Neural crest cell (in vitro differentiated cells): ENCODE data around the gene FAM111A. TPM values are rescaled to one million over a fixed set of nuclear protein-coding genes. Genes with fewer than 3 reads are reported as not detected.
"Not testable (repeated sequence)": the region's sequence is repeated elsewhere in the genome, so short reads cannot be mapped to it uniquely, and the experiment has no call there.

ENCODE experiments used
- DNase-seq: peaks from one replicate; pipeline ENCODE4 v3.0.0; 2021; ENCODE audit warnings: low read depth, mixed read lengths, low spot score
- H3K27ac Mint-ChIP-seq: one replicate; pipeline ENCODE4 v1.8.0; 2021; ENCODE audit warnings: mild to moderate bottlenecking, mixed read lengths; ENCODE audit not compliant: unreplicated experiment
- H3K27me3 Mint-ChIP-seq: 2 replicates; pipeline ENCODE4 v1.8.0; 2021; ENCODE audit warnings: low read depth, mild to moderate bottlenecking, mixed read lengths
- H3K36me3 Mint-ChIP-seq: 2 replicates; pipeline ENCODE4 v1.8.0; 2021; ENCODE audit warnings: low read depth, mild to moderate bottlenecking, mixed read lengths
- H3K4me1 Mint-ChIP-seq: 2 replicates; pipeline ENCODE4 v1.8.0; 2021; ENCODE audit warnings: mixed read lengths
- H3K4me3 Mint-ChIP-seq: one replicate; pipeline ENCODE4 v1.8.0; 2021; ENCODE audit warnings: mild to moderate bottlenecking, mixed read lengths
- H3K9me3 Mint-ChIP-seq: 2 replicates; pipeline ENCODE4 v1.8.0; 2021; ENCODE audit warnings: mixed read lengths
- total RNA-seq: library from RNA; stranded (reverse); gene quantifications from 2 replicates; pipeline ENCODE4 v1.2.1, GENCODE V29; 2021
- TF ChIP-seq, protein P1 (sequence below): fragments of 200-600 bp; sonication (generic); conservative IDR thresholded peaks from 2 replicates; pipeline ENCODE4 v1.5.0; 2021; ENCODE audit warnings: antibody characterized with exemption, mild to moderate bottlenecking

The FAM111A gene
- total RNA-seq, 1 donor from 2014 or later = 23.4 TPM

DNA sequence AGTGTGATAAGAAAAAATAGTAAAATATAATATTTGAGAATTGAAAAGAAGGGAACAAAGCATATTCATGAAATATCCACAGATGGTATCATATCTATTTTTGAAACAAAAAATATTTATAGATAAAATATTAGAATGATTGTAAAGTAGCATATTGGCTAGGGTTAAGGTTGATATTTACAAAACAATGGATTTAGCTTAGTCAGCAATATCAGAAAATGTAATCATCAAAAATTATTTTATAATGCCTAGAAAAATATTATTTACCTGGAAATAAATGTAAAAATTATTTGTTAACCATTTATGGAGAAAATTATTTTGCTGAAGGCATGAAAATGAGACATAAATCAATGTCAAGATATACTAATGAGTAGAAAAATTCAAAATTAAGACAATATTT lies 22.8 kb upstream of the FAM111A start:
- H3K4me3 Mint-ChIP-seq = no peak overlapping the region
- H3K9me3 Mint-ChIP-seq = peaks cover 36% of the 10 kb centered on the region

DNA sequence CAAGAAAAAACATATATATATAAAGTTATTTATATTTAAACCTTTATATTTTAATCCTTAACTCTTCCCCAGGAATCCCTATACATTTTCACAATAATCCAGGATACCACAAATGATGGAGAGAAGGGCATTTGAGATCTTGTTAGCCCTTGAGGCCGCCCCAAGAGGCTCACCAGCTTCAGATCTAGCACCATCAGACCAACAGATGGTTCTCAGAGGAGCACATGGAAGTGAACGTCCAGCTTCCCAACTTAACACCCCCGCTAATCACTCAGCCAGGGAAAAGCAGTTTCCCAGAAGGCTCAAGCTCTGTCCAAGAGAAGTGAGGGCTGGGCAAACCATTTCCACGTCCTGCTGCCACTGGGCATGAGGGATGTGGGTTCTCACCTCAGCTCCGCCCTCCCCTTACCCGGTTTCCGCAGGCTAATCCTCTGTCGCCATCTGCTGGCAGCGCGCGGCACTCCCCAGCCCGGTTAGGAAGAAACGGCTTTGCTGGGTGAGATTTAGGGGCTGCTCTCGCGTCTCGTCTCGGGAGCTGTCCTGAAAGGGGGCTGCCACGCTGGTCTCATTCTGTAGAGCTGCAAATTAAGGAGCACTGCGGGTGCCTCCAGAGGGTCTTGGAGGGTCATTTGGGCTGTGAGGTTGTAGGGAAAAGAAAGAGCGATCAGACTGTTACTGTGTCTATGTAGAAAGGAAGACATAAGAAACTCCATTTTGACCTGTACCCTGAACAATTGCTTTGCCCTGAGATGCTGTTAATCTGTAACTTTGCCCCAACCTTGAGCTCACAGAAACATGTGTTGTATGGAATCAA lies 6.8 kb upstream of the FAM111A start:
- Mint-ChIP-seq H3K27ac (peak overlapping the region; percentile 92), H3K4me1 (peaks cover 4% of the 10 kb centered on the region), H3K9me3 (peaks cover 10% of the 10 kb centered on the region), H3K27me3 (no peaks in the 10 kb centered on the region), H3K36me3 (peaks cover 26% of the 10 kb centered on the region), H3K4me3 (no peak overlapping the region)
- TF ChIP-seq, protein P1, sequence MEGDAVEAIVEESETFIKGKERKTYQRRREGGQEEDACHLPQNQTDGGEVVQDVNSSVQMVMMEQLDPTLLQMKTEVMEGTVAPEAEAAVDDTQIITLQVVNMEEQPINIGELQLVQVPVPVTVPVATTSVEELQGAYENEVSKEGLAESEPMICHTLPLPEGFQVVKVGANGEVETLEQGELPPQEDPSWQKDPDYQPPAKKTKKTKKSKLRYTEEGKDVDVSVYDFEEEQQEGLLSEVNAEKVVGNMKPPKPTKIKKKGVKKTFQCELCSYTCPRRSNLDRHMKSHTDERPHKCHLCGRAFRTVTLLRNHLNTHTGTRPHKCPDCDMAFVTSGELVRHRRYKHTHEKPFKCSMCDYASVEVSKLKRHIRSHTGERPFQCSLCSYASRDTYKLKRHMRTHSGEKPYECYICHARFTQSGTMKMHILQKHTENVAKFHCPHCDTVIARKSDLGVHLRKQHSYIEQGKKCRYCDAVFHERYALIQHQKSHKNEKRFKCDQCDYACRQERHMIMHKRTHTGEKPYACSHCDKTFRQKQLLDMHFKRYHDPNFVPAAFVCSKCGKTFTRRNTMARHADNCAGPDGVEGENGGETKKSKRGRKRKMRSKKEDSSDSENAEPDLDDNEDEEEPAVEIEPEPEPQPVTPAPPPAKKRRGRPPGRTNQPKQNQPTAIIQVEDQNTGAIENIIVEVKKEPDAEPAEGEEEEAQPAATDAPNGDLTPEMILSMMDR = peak; percentile 98
- peak; percentile 91 for DNase-seq

More for the DNA sequence above, 22.8 kb upstream of the FAM111A start:
- Mint-ChIP-seq H3K27me3 (no peaks in the 10 kb centered on the region), H3K27ac (no peak overlapping the region), H3K4me1 (no peaks in the 10 kb centered on the region), H3K36me3 (peaks cover 83% of the 10 kb centered on the region)
- DNase-seq = no peak
- TF ChIP-seq, protein P1 = no peak

DNA sequence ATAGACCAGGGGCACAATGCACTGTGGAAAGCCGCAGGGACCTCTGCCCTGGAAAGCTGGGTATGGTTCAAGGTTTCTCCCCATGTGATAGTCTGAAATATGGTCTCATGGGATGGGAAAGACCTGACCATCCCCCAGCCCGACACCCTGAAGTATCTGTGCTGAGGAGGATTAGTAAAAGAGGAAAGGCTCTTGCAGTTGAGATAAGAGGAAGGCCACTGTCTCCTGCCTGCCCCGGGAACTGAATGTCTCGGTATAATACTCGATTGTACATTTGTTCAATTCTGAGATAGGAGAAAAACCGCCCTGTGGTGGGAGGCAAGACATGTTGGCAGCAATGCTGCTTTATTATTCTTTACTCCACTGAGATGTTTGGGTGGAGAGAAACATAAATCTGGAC lies 6.1 kb upstream of the FAM111A start:
- H3K4me3 Mint-ChIP-seq, H3K27ac Mint-ChIP-seq, DNase-seq, H3K27me3 Mint-ChIP-seq, H3K9me3 Mint-ChIP-seq, H3K4me1 Mint-ChIP-seq: not testable (repeated sequence)
- H3K36me3 Mint-ChIP-seq = peaks cover 23% of the 10 kb centered on the region

DNA sequence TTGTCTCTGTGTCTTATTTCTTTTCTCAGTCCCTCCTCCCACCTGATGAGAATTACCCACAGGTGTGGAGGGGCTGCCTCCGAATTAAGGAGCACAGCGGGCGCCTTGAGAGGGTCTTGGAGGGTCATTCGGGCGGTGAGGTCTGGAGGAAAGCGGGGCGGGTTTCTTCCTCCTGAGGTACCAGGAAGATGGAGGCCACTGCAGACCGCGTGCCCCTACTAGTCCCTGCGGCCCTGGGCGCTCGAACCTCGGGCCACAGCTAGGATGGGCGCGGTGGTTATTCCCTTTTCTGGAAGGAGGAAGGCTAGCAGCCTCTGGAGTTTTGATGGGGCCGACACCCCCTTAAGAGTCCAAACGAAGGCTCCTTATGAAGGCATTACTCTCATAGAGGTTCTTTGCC lies 5.5 kb upstream of the FAM111A start:
- Mint-ChIP-seq H3K27me3 (peaks cover 1% of the 10 kb centered on the region), H3K4me3 (no peak overlapping the region), H3K4me1 (peaks cover 9% of the 10 kb centered on the region), H3K9me3 (peaks cover 6% of the 10 kb centered on the region), H3K36me3 (peaks cover 18% of the 10 kb centered on the region), H3K27ac (no peak overlapping the region)
- TF ChIP-seq, protein P1 = no peak
- DNase-seq = no peak

DNA sequence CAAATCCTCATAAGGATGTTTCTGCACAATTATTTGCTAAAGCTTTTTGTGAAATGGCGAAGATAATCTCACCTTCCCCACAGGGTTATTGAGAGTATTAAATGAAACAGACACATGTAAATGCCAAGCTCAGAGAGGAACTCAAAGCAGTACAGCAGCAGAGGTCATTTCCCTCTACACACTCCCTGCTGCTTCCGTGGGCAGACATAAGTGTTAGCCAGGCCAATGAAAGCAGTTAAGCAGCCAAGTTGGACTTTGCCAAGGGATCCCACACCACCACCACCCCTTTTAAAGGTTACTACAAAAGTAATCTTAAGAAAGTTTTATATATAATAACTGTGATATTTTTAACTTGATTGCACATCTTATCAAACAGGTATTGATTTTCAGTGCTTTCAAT lies 4.0 kb upstream of the FAM111A start:
- TF ChIP-seq, protein P1 = no peak

DNA sequence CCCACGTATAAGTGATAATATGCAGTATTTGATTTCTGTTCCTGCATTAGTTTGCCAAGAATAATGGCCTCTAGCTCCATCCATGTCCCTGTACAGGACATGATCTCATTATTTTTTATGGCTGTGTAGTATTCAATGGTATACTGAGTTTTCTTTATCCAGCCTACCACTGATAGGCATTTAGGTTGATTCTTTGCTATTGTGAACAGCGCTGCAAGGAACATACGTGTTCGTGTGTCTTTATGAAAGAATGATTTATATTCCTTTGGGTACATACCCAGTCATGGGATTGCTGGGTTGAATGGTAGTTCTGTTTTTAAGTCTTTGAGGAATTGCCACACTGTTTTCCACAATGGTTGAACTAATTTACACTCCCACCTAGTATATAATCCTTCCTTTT lies 1.5 kb upstream of the FAM111A start:
- Mint-ChIP-seq H3K27me3 (peaks cover 32% of the 10 kb centered on the region), H3K36me3 (no peaks in the 10 kb centered on the region), H3K4me1 (peaks cover 37% of the 10 kb centered on the region), H3K9me3 (no peaks in the 10 kb centered on the region), H3K4me3 (peak overlapping the region; percentile 47), H3K27ac (no peak overlapping the region)
- DNase-seq = no peak
- TF ChIP-seq, protein P1 = no peak

More for the DNA sequence above, 4.0 kb upstream of the FAM111A start:
- Mint-ChIP-seq H3K27ac (no peak overlapping the region), H3K4me1 (peaks cover 23% of the 10 kb centered on the region), H3K27me3 (peaks cover 15% of the 10 kb centered on the region), H3K9me3 (no peaks in the 10 kb centered on the region), H3K36me3 (peaks cover 6% of the 10 kb centered on the region), H3K4me3 (no peak overlapping the region)
- DNase-seq = no peak
